Middle frontal gyrus (tissue), 1 donor: Measurements from ENCODE around the gene ZFAND3.
"Not testable (repeated sequence)": the region's sequence is repeated elsewhere in the genome, so short reads cannot be mapped to it uniquely, and the experiment has no call there.

Experiments
- DNase-seq: peaks from one replicate; pipeline ENCODE4 v3.0.0-alpha.2; 2015; ENCODE audit warnings: low spot score; ENCODE audit errors: extremely low spot score

ZFAND3 gene

DNA sequence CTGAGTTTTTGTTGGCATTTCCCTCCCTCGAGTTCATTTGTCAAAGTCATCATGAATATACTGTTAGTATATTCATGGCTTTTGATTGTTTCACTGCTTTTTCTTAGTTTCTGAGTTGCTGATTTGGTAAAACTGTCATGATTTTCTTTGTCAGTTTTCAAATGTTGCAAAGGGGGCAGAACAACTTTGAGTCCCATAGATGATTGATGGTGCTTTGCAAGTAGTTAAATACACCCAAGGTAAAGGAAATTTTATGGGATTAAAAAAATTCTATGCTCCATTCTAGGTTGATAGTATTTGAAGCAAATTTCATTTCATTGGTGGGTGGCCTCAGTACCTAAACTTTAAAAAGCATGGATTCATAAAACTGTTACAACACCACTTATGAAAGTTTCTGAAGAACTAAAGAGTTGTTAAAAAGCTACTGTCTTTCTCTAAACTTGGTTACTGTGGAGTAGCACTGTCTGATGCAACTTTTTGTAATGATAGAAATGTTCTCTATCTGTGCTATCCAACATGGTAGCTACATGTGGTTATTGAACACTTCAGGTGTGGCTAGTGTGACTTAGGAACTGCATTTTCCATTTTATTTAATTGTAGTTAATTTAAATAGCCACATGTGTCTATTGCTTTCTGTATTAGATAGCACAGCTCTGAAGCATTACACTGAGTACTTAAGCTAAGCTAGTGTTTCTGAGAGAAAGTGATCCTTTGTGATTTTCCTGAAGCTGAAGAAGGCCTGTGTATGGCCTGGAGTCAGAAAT lies 153.6 kb downstream of the ZFAND3 start:
- no peak for DNase-seq

- no peak for DNase-seq
Observed at GRCh38 chr6:37974381-37974780, 154.9 kb downstream of the ZFAND3 start.

- DNase-seq, result no peak
Observed at GRCh38 chr6:37974943-37975342, 155.4 kb downstream of the ZFAND3 start.

DNA sequence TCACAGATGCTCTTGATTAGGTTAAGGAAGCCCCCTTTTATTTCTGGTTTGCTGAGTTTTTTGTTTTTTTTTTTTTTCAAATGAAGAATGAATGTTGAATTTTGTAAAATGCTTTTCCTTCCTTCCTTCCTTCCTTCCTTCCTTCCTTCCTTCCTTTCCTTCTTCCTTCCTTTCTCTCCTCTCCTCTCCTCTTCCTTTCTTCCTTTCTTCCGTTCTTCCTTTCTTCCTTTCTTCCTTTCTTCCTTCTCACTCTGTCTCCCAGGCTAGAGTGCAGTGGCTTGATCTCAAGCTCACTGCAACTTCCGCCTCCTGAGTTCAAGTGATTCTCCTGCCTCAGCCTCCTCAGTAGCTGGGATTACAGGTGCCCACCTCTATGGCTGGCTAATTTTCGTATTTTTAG lies 158.2 kb downstream of the ZFAND3 start:
- no peak for DNase-seq

- no peak for DNase-seq
Observed at GRCh38 chr6:37979392-37980221, 160.1 kb downstream of the ZFAND3 start.

DNA sequence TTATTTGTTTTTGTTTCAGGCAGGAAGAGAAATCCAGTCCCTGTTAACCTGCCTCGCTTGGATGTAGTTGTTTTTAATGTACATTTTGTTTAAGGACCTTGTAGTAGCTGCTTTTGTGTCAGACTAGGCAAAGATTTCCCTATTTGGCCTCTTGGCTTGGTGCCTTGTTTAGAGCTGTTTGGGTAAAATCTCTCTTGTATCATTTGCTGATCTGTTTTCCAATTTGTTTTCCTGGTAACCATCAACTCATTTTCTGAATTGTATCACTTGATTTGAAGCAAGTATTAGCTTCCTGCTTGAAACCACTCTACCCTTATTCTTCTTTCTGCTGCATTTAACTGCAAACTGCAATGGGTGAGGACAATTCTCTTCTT lies 160.7 kb downstream of the ZFAND3 start:
- DNase-seq, result no peak

- DNase-seq, result no peak
Observed at GRCh38 chr6:37981626-37982025, 162.1 kb downstream of the ZFAND3 start.

GRCh38 chr6:37982317-37982716 lies 162.8 kb downstream of the ZFAND3 start:
- DNase-seq, result no peak

DNA sequence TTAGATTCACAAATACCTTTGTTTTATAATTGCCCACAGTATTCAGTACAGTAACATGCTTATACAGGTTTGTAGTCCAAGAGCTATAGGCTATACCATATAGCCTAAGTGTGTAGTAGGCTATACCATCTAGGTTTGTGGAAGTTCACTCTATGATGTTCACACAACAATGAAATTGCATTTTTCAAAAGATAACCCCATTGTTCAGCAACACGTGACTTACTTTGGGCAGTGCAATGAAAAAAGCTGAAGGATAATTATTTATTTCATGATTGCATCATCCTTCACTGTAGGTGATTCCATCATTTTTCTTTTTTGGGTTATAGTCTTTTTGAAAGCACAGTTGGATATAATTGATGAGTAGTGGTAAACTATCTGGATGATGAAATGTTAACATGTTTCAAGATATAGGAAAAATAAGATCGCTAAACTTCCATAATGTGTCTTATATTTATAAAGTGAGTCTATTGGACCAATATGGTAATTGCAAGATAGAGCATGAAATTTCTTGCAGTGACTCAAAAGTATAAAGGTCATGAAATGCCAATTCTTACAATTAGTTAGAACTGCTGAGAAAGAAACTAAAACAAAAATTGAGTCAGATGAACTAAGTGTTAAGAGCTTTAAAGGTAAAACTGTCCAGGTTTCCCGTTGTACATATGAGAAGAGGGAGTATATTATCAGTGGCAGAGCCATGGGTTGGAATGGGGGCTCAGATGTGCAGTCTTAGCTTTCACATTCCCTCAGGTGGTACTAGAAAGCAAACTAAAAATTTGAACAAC lies 164.4 kb downstream of the ZFAND3 start:
- no peak for DNase-seq

DNA sequence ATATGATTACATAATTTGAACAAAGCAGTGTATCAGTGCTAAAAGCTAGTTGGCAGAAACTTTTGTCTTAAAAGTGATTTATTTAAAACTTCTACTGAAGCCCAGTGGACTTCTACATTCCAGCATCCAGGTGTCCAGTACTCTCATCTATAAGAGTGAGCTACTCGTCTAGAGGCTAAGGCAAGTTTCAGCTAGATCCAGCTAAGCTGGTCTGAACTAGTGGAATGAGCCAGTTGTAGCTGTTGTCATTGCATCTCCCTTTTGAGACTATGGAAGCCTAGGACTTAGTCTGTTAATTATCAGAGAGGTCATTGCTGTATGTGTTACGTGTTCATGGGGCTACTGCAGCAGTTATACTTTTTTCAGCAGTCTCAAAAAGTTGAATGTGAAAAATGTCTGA lies 165.1 kb downstream of the ZFAND3 start:
- no peak for DNase-seq

GRCh38 chr6:37985355-37985754 lies 165.8 kb downstream of the ZFAND3 start:
- no peak for DNase-seq

GRCh38 chr6:37987018-37987417 lies 167.5 kb downstream of the ZFAND3 start:
- no peak for DNase-seq

- DNase-seq, result no peak
Observed at GRCh38 chr6:37987559-37987958, 168.0 kb downstream of the ZFAND3 start.

- DNase-seq, result no peak
Observed at GRCh38 chr6:37988127-37988526, 168.6 kb downstream of the ZFAND3 start.

DNA sequence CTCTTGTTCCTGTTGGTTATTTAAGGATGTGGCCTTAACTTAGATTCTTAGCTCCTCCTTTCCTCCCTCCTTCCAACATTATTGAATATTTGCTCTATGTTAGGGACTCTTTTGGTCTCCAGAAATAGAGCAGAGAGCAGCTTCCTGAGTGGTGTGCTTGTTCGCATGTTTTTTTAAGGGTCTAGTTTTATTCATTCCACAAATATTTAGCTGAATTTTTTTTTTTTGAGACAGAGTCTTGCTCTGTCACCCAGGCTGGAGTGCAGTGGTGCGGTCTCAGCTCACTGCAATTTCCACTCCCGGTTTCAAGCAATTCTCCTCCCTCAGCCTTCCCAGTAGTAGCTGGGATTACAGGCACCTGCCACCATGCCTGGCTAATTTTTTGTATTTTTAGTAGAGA lies 169.2 kb downstream of the ZFAND3 start:
- no peak for DNase-seq

DNA sequence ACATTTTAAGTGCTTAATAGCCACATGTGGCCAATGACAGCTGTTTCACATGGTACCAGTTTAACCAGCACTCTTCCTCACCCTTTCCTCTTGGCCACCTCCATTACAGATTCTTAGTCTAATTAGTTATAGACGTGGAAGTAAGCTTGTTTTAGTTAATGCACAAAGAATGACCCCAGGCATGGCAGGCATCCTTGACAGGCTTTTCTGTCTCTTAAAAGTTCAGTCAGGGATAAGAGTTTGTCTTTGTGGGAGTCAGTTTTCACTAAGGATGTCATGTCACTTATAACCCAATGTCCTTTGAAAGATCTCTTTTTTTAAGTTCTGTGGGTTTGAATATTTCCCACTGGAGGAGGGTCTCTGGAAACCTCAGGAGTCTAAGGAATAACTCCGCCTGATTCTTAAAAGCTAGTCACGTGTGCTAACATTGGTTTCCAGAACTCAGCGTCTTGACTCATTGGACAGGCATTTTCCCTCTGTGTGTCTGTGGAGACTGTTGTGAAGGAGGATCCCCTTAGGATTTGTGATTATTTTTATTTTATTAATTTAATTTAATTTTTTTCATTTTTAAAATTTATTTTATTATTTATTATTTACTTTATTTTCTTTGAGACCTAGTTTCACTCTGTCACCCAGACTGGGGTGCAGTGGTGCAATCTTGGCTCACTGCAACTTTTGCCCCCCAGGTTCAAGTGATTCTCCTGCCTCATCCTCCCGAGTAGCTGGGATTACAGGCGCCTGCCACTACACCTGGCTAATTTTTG lies 171.4 kb downstream of the ZFAND3 start:
- no peak for DNase-seq

- no peak for DNase-seq
Observed at GRCh38 chr6:37992749-37993148, 173.2 kb downstream of the ZFAND3 start.

DNA sequence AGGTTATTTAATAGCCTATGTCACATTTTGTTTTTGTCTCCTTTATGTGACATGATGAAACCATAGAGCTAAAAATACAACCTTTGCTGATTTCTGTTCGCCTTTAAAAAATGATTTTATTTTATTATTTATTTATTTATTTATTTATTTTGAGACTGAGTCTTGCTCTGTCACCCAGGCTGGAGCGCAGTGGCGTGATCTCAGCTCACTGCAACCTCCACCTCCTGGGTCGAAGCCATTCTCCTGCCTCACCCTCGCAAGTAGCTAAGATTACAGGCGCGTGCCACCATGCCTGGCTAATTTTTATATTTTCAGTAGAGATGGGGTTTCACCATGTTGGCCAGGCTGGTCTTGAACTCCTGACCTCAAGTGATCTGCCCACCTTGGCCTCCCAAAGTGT lies 173.7 kb downstream of the ZFAND3 start:
- not testable (repeated sequence) for DNase-seq

DNA sequence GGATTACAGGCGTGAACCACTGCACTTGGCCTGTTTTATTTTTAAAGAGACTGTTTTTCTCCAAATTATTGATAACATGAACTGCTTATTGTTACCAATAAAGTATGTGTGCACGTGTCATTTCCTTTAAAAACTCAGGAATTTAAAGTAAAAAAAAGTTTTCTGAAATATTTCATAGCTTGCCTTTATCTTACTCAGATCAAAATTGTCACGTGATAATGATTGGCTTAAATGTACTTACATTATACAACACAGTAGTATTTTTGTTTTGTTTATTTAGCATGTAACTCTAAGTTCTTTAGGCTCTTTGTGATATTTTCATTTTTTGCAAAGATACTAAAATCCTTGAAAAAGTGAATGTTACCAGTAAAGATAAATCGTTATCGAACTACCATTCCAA lies 174.1 kb downstream of the ZFAND3 start:
- no peak for DNase-seq

- no peak for DNase-seq
Observed at GRCh38 chr6:37994223-37994622, 174.7 kb downstream of the ZFAND3 start.

- DNase-seq, result no peak
Observed at GRCh38 chr6:37998366-37998765, 178.8 kb downstream of the ZFAND3 start.
